Neural cell (in vitro differentiated cells): ENCODE data around the gene TMEM52B. TPM values are rescaled to one million over a fixed set of nuclear protein-coding genes. Genes with fewer than 3 reads are reported as not detected.

Source experiments
- H2AFZ ChIP-seq: fragments of 200-600, 300-800 bp; sonication (generic), shearing (Covaris generic); 2 replicates; pipeline ENCODE4 v1.6.0; 2014; ENCODE audit warnings: low read depth, mild to moderate bottlenecking, antibody characterized with exemption, low read length, moderate library complexity
- H3F3A ChIP-seq: fragments of 200-600 bp; shearing (Covaris generic); 2 replicates; pipeline ENCODE4 v1.6.1; 2016; ENCODE audit warnings: mild to moderate bottlenecking, moderate library complexity, mixed read lengths, antibody characterized with exemption, low read length; ENCODE audit not compliant: insufficient read depth, poor library complexity, severe bottlenecking
- H3K27ac ChIP-seq: fragments of 200-600, 300-800 bp; sonication (generic), shearing (Covaris generic); 2 replicates; pipeline ENCODE4 v1.5.1; 2014; ENCODE audit warnings: mild to moderate bottlenecking, low read length, moderate library complexity
- H3K27me3 ChIP-seq: fragments of 300-800, 200-600 bp; sonication (generic), shearing (Covaris generic); 2 replicates; pipeline ENCODE4 v1.6.0; 2014; ENCODE audit warnings: mild to moderate bottlenecking, low read depth, low read length, moderate library complexity; ENCODE audit not compliant: insufficient read depth
- H3K36me3 ChIP-seq: fragments of 300-800, 200-600 bp; sonication (generic), shearing (Covaris generic); 2 replicates; pipeline ENCODE4 v1.5.1; 2014; ENCODE audit warnings: mild to moderate bottlenecking, antibody characterized with exemption, low read length, moderate library complexity; ENCODE audit not compliant: insufficient read depth
- H3K4me2 ChIP-seq: fragments of 300-800, 200-600 bp; sonication (generic), shearing (Covaris generic); 2 replicates; pipeline ENCODE4 v1.6.0; 2014; ENCODE audit warnings: mild to moderate bottlenecking, low read length
- H3K4me3 ChIP-seq: fragments of 300-800, 200-600 bp; sonication (generic), shearing (Covaris generic); 2 replicates; pipeline ENCODE4 v1.5.1; 2014; ENCODE audit warnings: mild to moderate bottlenecking, low read length, moderate library complexity
- H3K79me2 ChIP-seq: fragments of 200-600 bp; shearing (Covaris generic); replicated peaks from 2 replicates; pipeline ENCODE4 v1.6.0; 2014; ENCODE audit warnings: mild to moderate bottlenecking, low read length, moderate library complexity; ENCODE audit not compliant: insufficient read depth
- H3K9ac ChIP-seq: fragments of 300-800, 200-600 bp; sonication (generic), shearing (Covaris generic); 2 replicates; pipeline ENCODE4 v1.6.1; 2016; ENCODE audit warnings: mild to moderate bottlenecking, low read length, mixed read lengths
- H3K9me2 ChIP-seq: fragments of 200-600 bp; shearing (Covaris generic); 2 replicates; pipeline ENCODE4 v1.6.1; 2016; ENCODE audit warnings: mild to moderate bottlenecking, low read length, mixed read lengths; ENCODE audit not compliant: insufficient read depth
- H3K9me3 ChIP-seq: fragments of 200-600, 300-800 bp; sonication (generic), shearing (Covaris generic); 2 replicates; pipeline ENCODE4 v1.6.1; 2016; ENCODE audit warnings: mild to moderate bottlenecking, mixed run types, low read length, moderate library complexity, mixed read lengths
- H4K20me1 ChIP-seq: fragments of 200-600 bp; shearing (Covaris generic); 2 replicates; pipeline ENCODE4 v1.6.1; 2016; ENCODE audit warnings: mild to moderate bottlenecking, mixed run types; ENCODE audit not compliant: insufficient read depth
- CTCF ChIP-seq: fragments of 450-650 bp; IDR thresholded peaks from 2 replicates; pipeline ENCODE4 v1.5.1; 2014; ENCODE audit warnings: antibody characterized with exemption, mild to moderate bottlenecking, moderate library complexity; ENCODE audit not compliant: poor library complexity, severe bottlenecking
- EP300 ChIP-seq: fragments of 450-650 bp; conservative IDR thresholded peaks from 2 replicates; pipeline ENCODE4 v1.6.1; 2014; ENCODE audit warnings: antibody characterized with exemption, mild to moderate bottlenecking, moderate library complexity; ENCODE audit not compliant: poor library complexity, severe bottlenecking
- EZH2 ChIP-seq: fragments of 200-600, 300-800 bp; shearing (Covaris generic), sonication (generic); IDR thresholded peaks from 2 replicates; pipeline ENCODE4 v1.6.1; 2014; ENCODE audit warnings: antibody characterized with exemption, low read length, borderline replicate concordance, mild to moderate bottlenecking; ENCODE audit not compliant: insufficient read depth, poor library complexity, severe bottlenecking
- MXI1 ChIP-seq: fragments of 450-650 bp; conservative IDR thresholded peaks from 2 replicates; pipeline ENCODE4 v1.6.1; 2014; ENCODE audit warnings: antibody characterized with exemption, mild to moderate bottlenecking; ENCODE audit not compliant: poor library complexity, severe bottlenecking
- POLR2AphosphoS5 ChIP-seq: IDR thresholded peaks from 2 replicates; pipeline ENCODE4 v1.6.1; 2012
- RAD21 ChIP-seq: fragments of 450-650 bp; conservative IDR thresholded peaks from 2 replicates; pipeline ENCODE4 v1.6.1; 2014; ENCODE audit warnings: antibody characterized with exemption, mild to moderate bottlenecking, moderate library complexity
- REST ChIP-seq: IDR thresholded peaks from 2 replicates; pipeline ENCODE4 v1.6.1; 2012; ENCODE audit warnings: borderline replicate concordance
- SMC3 ChIP-seq: fragments of 450-650 bp; conservative IDR thresholded peaks from 2 replicates; pipeline ENCODE4 v1.6.1; 2014; ENCODE audit warnings: antibody characterized with exemption, mild to moderate bottlenecking, moderate library complexity; ENCODE audit not compliant: poor library complexity
- TAF1 ChIP-seq: IDR thresholded peaks from 2 replicates; pipeline ENCODE4 v1.6.1; 2012; ENCODE audit warnings: low read depth
- polyA plus RNA-seq: library from polyadenylated mRNA; depleted of rRNA; stranded (reverse); fragments of >200 nt; gene quantifications from 2 replicates; pipeline ENCODE4 v1.2.3, GENCODE V29; 2014

Gene TMEM52B
- polyA plus RNA-seq, 1 donor from 2014 or later: not detected

GRCh38 chr12:10241290-10241689 lies 62.5 kb downstream of the TMEM52B start:
- no peaks in the 10 kb centered on the region for H3K9me3 ChIP-seq
- no peaks in the 10 kb centered on the region for H4K20me1 ChIP-seq
- H3K27me3 ChIP-seq: no peaks in the 10 kb centered on the region
- no peaks in the 10 kb centered on the region for H3K79me2 ChIP-seq
- H3K4me2 ChIP-seq: no peak overlapping the region
- H3K9ac ChIP-seq: no peak overlapping the region
- H3K36me3 ChIP-seq: no peaks in the 10 kb centered on the region
- H3F3A ChIP-seq: no peaks in the 10 kb centered on the region
- TF ChIP-seq POLR2AphosphoS5 (no peak), CTCF (no peak), TAF1 (no peak), EP300 (no peak), REST (no peak), SMC3 (no peak), EZH2 (no peak), MXI1 (no peak), RAD21 (no peak)
- no peak overlapping the region for H3K27ac ChIP-seq
- no peak overlapping the region for H3K4me3 ChIP-seq
- no peaks in the 10 kb centered on the region for H3K9me2 ChIP-seq
- H2AFZ ChIP-seq: no peak overlapping the region

Other genes starting within 250 kb of the TMEM52B start
- not detected in 2 replicates for gene CLEC2A, start 246.7 kb upstream of the TMEM52B start, polyA plus RNA-seq
- gene CLEC12A, start 207.6 kb upstream of the TMEM52B start, polyA plus RNA-seq: not detected in 2 replicates
- gene CLEC1B, start 179.9 kb upstream of the TMEM52B start, polyA plus RNA-seq: not detected in 2 replicates
- not detected in 2 replicates for gene CLEC12B, start 168.4 kb upstream of the TMEM52B start, polyA plus RNA-seq
- gene CLEC9A, start 148.3 kb upstream of the TMEM52B start, polyA plus RNA-seq: not detected in 2 replicates
- not detected in 2 replicates for gene CLEC1A, start 80.0 kb upstream of the TMEM52B start, polyA plus RNA-seq
- gene CLEC7A, start 48.8 kb upstream of the TMEM52B start, polyA plus RNA-seq: not detected in 2 replicates
- not detected in 2 replicates for gene OLR1, start 6.9 kb upstream of the TMEM52B start, polyA plus RNA-seq
- gene GABARAPL1, start 33.8 kb downstream of the TMEM52B start, polyA plus RNA-seq: 213 and 253 TPM in 2 replicates
- gene KLRD1, start 128.8 kb downstream of the TMEM52B start, polyA plus RNA-seq: 0.28 and 0.52 TPM in 2 replicates
- 14.9 and 20.9 TPM in 2 replicates for gene KLRK1, start 211.0 kb downstream of the TMEM52B start, polyA plus RNA-seq
- gene KLRC4, start 230.7 kb downstream of the TMEM52B start, polyA plus RNA-seq: 6.5 and 8.2 TPM in 2 replicates
- gene KLRC3, start 241.6 kb downstream of the TMEM52B start, polyA plus RNA-seq: 3.4 and 3.7 TPM in 2 replicates